Thyroid gland (tissue), 4 donors: ENCODE measurements around the gene MARCHF2.

ENCODE experiments used
- CTCF ChIP-seq, 6 experiments: fragments of 200-600 bp in 3 of 6; fragments of 450-650 bp in 3 of 6; sonication (generic) in 3 of 6; IDR thresholded peaks; one replicate each; pipeline ENCODE4 v1.5.1; 2016 to 2019; ENCODE audit warnings: antibody characterized with exemption in 6 of 6, mild to moderate bottlenecking in 2 of 6, inconsistent platforms in 1 of 6, moderate library complexity in 1 of 6
- POLR2A ChIP-seq, 2 donors: fragments of 450-650 bp; IDR thresholded peaks; one replicate each; pipeline ENCODE4 v1.6.1; 2017; ENCODE audit warnings: antibody characterized with exemption in 2 of 2, mild to moderate bottlenecking in 2 of 2, moderate library complexity in 1 of 2

- TF ChIP-seq CTCF (IDR thresholded peaks at IDR 0.05) (no peak), POLR2A (IDR thresholded peaks at IDR 0.05) (no peak)
These were observed 46.6 kb downstream of the MARCHF2 start for GRCh38 chr19:8459520-8460270.
